Germinal center (tissue), 1 donor: ENCODE data around the gene PRR5L.

Experiments
- DNase-seq: peaks from one replicate; pipeline ENCODE4 v3.0.0; 2012; ENCODE audit warnings: mixed read lengths, low spot score

Gene PRR5L

GRCh38 chr11:36295926-36296325, at the start of gene PRR5L:
PRR5L (plus strand) TSS chr11:36296288; CDS start chr11:36401122, 104,834 bp downstream.
- DNase-seq, result no peak

GRCh38 chr11:36247493-36247892, 48.6 kb upstream of the PRR5L start:
- DNase-seq, result no peak

GRCh38 chr11:36248436-36248835, 47.7 kb upstream of the PRR5L start:
- DNase-seq, result no peak

- no peak for DNase-seq
Observed at GRCh38 chr11:36249246-36249645, 46.8 kb upstream of the PRR5L start.

- no peak for DNase-seq
Observed at GRCh38 chr11:36251823-36252222, 44.3 kb upstream of the PRR5L start.

- no peak for DNase-seq
Observed at GRCh38 chr11:36253238-36253637, 42.9 kb upstream of the PRR5L start.

- no peak for DNase-seq
Observed at GRCh38 chr11:36254713-36255112, 41.4 kb upstream of the PRR5L start.

- no peak for DNase-seq
Observed at GRCh38 chr11:36257351-36257750, 38.7 kb upstream of the PRR5L start.

- peak; percentile 24 for DNase-seq
Observed at GRCh38 chr11:36258730-36259360, 37.2 kb upstream of the PRR5L start.

- no peak for DNase-seq
Observed at GRCh38 chr11:36261094-36261493, 35.0 kb upstream of the PRR5L start.

GRCh38 chr11:36264011-36264972, 31.8 kb upstream of the PRR5L start:
- no peak for DNase-seq

GRCh38 chr11:36264973-36265344, 31.1 kb upstream of the PRR5L start:
- DNase-seq, result no peak

GRCh38 chr11:36265793-36266628, 30.1 kb upstream of the PRR5L start:
- DNase-seq, result peak; percentile 68

- DNase-seq, result no peak
Observed at GRCh38 chr11:36266767-36267166, 29.3 kb upstream of the PRR5L start.

- no peak for DNase-seq
Observed at GRCh38 chr11:36268337-36268985, 27.6 kb upstream of the PRR5L start.

- DNase-seq, result no peak
Observed at GRCh38 chr11:36270701-36271100, 25.4 kb upstream of the PRR5L start.

GRCh38 chr11:36271794-36272407, 24.2 kb upstream of the PRR5L start:
- DNase-seq, result no peak

- DNase-seq, result no peak
Observed at GRCh38 chr11:36273110-36273509, 23.0 kb upstream of the PRR5L start.

- DNase-seq, result no peak
Observed at GRCh38 chr11:36274414-36274813, 21.7 kb upstream of the PRR5L start.

GRCh38 chr11:36278531-36279282, 17.4 kb upstream of the PRR5L start:
- DNase-seq, result no peak

- no peak for DNase-seq
Observed at GRCh38 chr11:36280531-36280930, 15.6 kb upstream of the PRR5L start.
